CD4-positive, alpha-beta T cell treated with Interleukin-15 for 1 hour (primary cell): ENCODE results near the gene GUCY2D.
"Not testable (repeated sequence)": the region's sequence is repeated elsewhere in the genome, so short reads cannot be mapped to it uniquely, and the experiment has no call there.

Experiments used
- DNase-seq: peaks from one replicate; pipeline ENCODE4 v3.0.0-alpha.2; 2020

Gene GUCY2D

GRCh38 chr17:8001976-8002720 lies at the start of gene GUCY2D:
GUCY2D (plus strand) TSS chr17:8002615; CDS start chr17:8003048, 433 bp downstream.
- DNase-seq: no peak

GRCh38 chr17:7953266-7953665 lies 49.1 kb upstream of the GUCY2D start:
- DNase-seq: not testable (repeated sequence)

- DNase-seq: no peak
Observed at GRCh38 chr17:7955414-7956227, 46.8 kb upstream of the GUCY2D start.

GRCh38 chr17:7956228-7956965 lies 46.0 kb upstream of the GUCY2D start:
- no peak for DNase-seq

GRCh38 chr17:7959503-7960253 lies 42.7 kb upstream of the GUCY2D start:
- DNase-seq: no peak

- DNase-seq: no peak
Observed at GRCh38 chr17:7961421-7961820, 41.0 kb upstream of the GUCY2D start.

GRCh38 chr17:7967751-7968150 lies 34.7 kb upstream of the GUCY2D start:
- DNase-seq: no peak

- peak; percentile 21 for DNase-seq
Observed at GRCh38 chr17:7969433-7969832, 33.0 kb upstream of the GUCY2D start.

- no peak for DNase-seq
Observed at GRCh38 chr17:7971651-7972050, 30.8 kb upstream of the GUCY2D start.

- DNase-seq: no peak
Observed at GRCh38 chr17:7972131-7972785, 30.2 kb upstream of the GUCY2D start.

- no peak for DNase-seq
Observed at GRCh38 chr17:7974638-7975131, 27.7 kb upstream of the GUCY2D start.

GRCh38 chr17:7977039-7977438 lies 25.4 kb upstream of the GUCY2D start:
- DNase-seq: no peak

- DNase-seq: no peak
Observed at GRCh38 chr17:7977805-7978204, 24.6 kb upstream of the GUCY2D start.

GRCh38 chr17:7982173-7982572 lies 20.2 kb upstream of the GUCY2D start:
- no peak for DNase-seq

- DNase-seq: no peak
Observed at GRCh38 chr17:7982666-7983065, 19.7 kb upstream of the GUCY2D start.

GRCh38 chr17:7984904-7985303 lies 17.5 kb upstream of the GUCY2D start:
- no peak for DNase-seq

GRCh38 chr17:7987112-7987893 lies 15.1 kb upstream of the GUCY2D start:
- no peak for DNase-seq

GRCh38 chr17:7988750-7989178 lies 13.7 kb upstream of the GUCY2D start:
- DNase-seq: peak; percentile 27

GRCh38 chr17:7989781-7990655 lies 12.4 kb upstream of the GUCY2D start:
- peak; percentile 85 for DNase-seq

- no peak for DNase-seq
Observed at GRCh38 chr17:7992516-7992915, 9.9 kb upstream of the GUCY2D start.
